Lung (tissue), 12 donors: Measurements from ENCODE around the gene PODXL2. TPM values are rescaled to one million over a fixed set of nuclear protein-coding genes. Genes with fewer than 3 reads are reported as not detected.

Source experiments
- ATAC-seq: fragments of 200-7000 bp; cut with Tn5 transposase; one replicate; pipeline ENCODE4 v1.9.1; 2020; ENCODE audit warnings: moderate number of reproducible peaks; ENCODE audit not compliant: insufficient read depth, low FRiP score
- DNase-seq, 3 donors: peaks; one replicate each; pipeline ENCODE4 v3.0.0-alpha.2; 2013 to 2017
- H3K27ac ChIP-seq, 2 donors: one replicate each; pipeline ENCODE4 v1.5.1; 2013; ENCODE audit warnings: mild to moderate bottlenecking in 2 of 2, moderate library complexity in 2 of 2, control low read depth in 1 of 2, inconsistent platforms in 1 of 2, low read depth in 1 of 2, low read length in 1 of 2
- H3K27me3 ChIP-seq, 3 donors: one replicate each; pipeline ENCODE4 v1.5.1; 2013; ENCODE audit warnings: low read length in 2 of 3; ENCODE audit not compliant: control insufficient read depth in 3 of 3, insufficient read depth in 3 of 3
- H3K36me3 ChIP-seq, 4 donors: one replicate each; pipeline ENCODE4 v1.5.1; 2013; ENCODE audit warnings: low read length in 4 of 4, mild to moderate bottlenecking in 1 of 4, moderate library complexity in 1 of 4; ENCODE audit not compliant: control insufficient read depth in 4 of 4, insufficient read depth in 4 of 4
- H3K4me1 ChIP-seq, 5 donors: one replicate each; pipeline ENCODE4 v1.5.1; 2013; ENCODE audit warnings: low read length in 5 of 5, mild to moderate bottlenecking in 2 of 5, moderate library complexity in 1 of 5; ENCODE audit not compliant: control insufficient read depth in 5 of 5, insufficient read depth in 5 of 5
- H3K4me3 ChIP-seq: one replicate; pipeline ENCODE4 v1.5.1; 2013; ENCODE audit warnings: mild to moderate bottlenecking, control low read depth, moderate library complexity
- H3K9ac ChIP-seq, 2 donors: one replicate each; pipeline ENCODE4 v1.5.1; 2013; ENCODE audit warnings: low read length in 2 of 2, control low read depth in 1 of 2; ENCODE audit not compliant: insufficient read depth in 1 of 2
- H3K9me3 ChIP-seq, 4 donors: one replicate each; pipeline ENCODE4 v1.5.1; 2013; ENCODE audit warnings: low read length in 3 of 4, mild to moderate bottlenecking in 1 of 4, moderate library complexity in 1 of 4; ENCODE audit not compliant: control insufficient read depth in 4 of 4, insufficient read depth in 3 of 4
- CTCF ChIP-seq: IDR thresholded peaks from 2 replicates; pipeline ENCODE4 v1.5.1; 2012; ENCODE audit warnings: mild to moderate bottlenecking; ENCODE audit errors: control extremely low read depth, extremely low read depth
- WGBS, 2 donors: extraction: QIAGEN DNeasy Blood & Tissue Kit; methylation state at CpG; one replicate each; pipeline ENCODE4 v1.1.7; 2013; 5-methylcytosine and 5-hydroxymethylcytosine counted together
- polyA plus RNA-seq, 2 donors: library from polyadenylated mRNA; stranded (reverse); fragments of 200-250 nt; gene quantifications; one replicate each; pipeline ENCODE4 v1.2.1, GENCODE V29; 2013
- total RNA-seq, 2 donors: library from RNA; depleted of rRNA in 1 of 2; stranded (reverse); fragments of >200 nt in 1 of 2; gene quantifications; one replicate each; pipeline ENCODE4 v1.2.1, GENCODE V29; 2014 to 2021
- donor health status: control.
- donor health status: control.
- donor health status: Bipolar disorder and iron deficiency.
- donor health status: healthy.
- donor health status: DM: yes; HTN: yes; CAD: no.

Gene PODXL2
- total and polyA plus RNA-seq, 4 donors = 3.1 to 7.3 (median 4.6) TPM

GRCh38 chr3:127610105-127610504 is 18.9 kb upstream of the PODXL2 start:
- DNase-seq = no peak
- Histone ChIP-seq H3K9me3 (no peaks in the 10 kb centered on the region), H3K4me3 (no peak overlapping the region), H3K36me3 (peaks cover 0 to 54% (median 32%) of the 10 kb centered on the region in 4 donors), H3K4me1 (no peaks in the 10 kb centered on the region), H3K27ac (no peak overlapping the region), H3K27me3 (no peaks in the 10 kb centered on the region), H3K9ac (no peak overlapping the region)
- WGBS, 2 donors = 74 to 90% methylated on average over 5 of the region's 5 CpGs
- no peak for TF ChIP-seq CTCF
- no peak for ATAC-seq

- Histone ChIP-seq H3K27ac (no peak overlapping the region), H3K36me3 (peaks cover 0 to 54% (median 31%) of the 10 kb centered on the region in 4 donors), H3K9ac (no peak overlapping the region), H3K4me1 (no peaks in the 10 kb centered on the region), H3K9me3 (no peaks in the 10 kb centered on the region), H3K4me3 (no peak overlapping the region), H3K27me3 (no peaks in the 10 kb centered on the region)
- no peak for ATAC-seq
- DNase-seq = no peak
- WGBS, 2 donors = 77 to 92% methylated on average over 8 of the region's 8 CpGs
- TF ChIP-seq CTCF = no peak
These were observed 17.7 kb upstream of the PODXL2 start for GRCh38 chr3:127611251-127611650.

- peak; percentile 49 for ATAC-seq
- DNase-seq = no peak
- Histone ChIP-seq H3K27me3 (no peaks in the 10 kb centered on the region), H3K9me3 (no peaks in the 10 kb centered on the region), H3K27ac (peak overlapping the region in 1 of 2 donors; percentile 47), H3K4me3 (no peak overlapping the region), H3K36me3 (peaks cover 0 to 47% (median 26%) of the 10 kb centered on the region in 4 donors), H3K9ac (no peak overlapping the region), H3K4me1 (no peaks in the 10 kb centered on the region)
- WGBS, 2 donors = 30 to 51% methylated on average over 6 of the region's 6 CpGs
- no peak for TF ChIP-seq CTCF
These were observed 16.0 kb upstream of the PODXL2 start for GRCh38 chr3:127612966-127613365.

DNA sequence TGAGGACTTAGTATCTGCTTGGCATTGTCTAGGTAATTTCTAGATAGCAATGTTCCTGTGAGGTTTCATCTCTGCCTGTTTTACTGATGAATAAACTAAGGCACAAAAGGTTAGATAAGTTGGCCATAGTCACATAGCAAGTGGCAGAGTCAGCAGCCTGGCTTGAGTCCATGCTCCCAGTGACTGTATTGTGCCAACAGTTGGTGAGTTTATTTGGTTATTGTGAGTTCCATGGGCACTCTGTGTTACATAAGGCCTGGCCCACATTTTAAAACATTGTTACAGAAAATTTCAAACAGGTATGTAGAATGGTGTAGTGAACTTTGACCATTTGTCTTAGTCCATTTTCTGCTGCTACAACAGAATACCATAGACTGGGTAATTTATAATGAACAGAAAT is 15.6 kb upstream of the PODXL2 start:
- ATAC-seq (no peak), DNase-seq (no peak)
- Histone ChIP-seq H3K27ac (no peak overlapping the region), H3K27me3 (no peaks in the 10 kb centered on the region), H3K4me1 (no peaks in the 10 kb centered on the region), H3K9ac (no peak overlapping the region), H3K9me3 (no peaks in the 10 kb centered on the region), H3K36me3 (peaks cover 0 to 46% (median 25%) of the 10 kb centered on the region in 4 donors), H3K4me3 (no peak overlapping the region)
- no peak for TF ChIP-seq CTCF
